SJSA1 (cell line): ENCODE data around the gene ZNF547. TPM values are rescaled to one million over a fixed set of nuclear protein-coding genes. Genes with fewer than 3 reads are reported as not detected.

ENCODE experiments used
- total RNA-seq: library from RNA; depleted of rRNA; stranded (reverse); fragments of >200 nt; shearing (Covaris generic); gene quantifications from 2 replicates; pipeline ENCODE4 v1.2.3, GENCODE V29; 2014; rRNA removed

Gene ZNF547
- total RNA-seq, 1 experiment from 2014 or later: 4.1 TPM

Other genes with a start within 250 kb of the ZNF547 start
- not detected in 2 replicates for gene USP29, start 243.6 kb upstream of the ZNF547 start, total RNA-seq
- gene ZIM3, start 218.3 kb upstream of the ZNF547 start, total RNA-seq: not detected in 2 replicates
- gene DUXA, start 196.1 kb upstream of the ZNF547 start, total RNA-seq: not detected in 2 replicates
- gene ZNF264, start 172.1 kb upstream of the ZNF547 start, total RNA-seq: 37.6 and 49.1 TPM in 2 replicates
- 0.89 TPM in 1 of 2 replicates, not detected in the other for gene AURKC, start 132.5 kb upstream of the ZNF547 start, total RNA-seq
- 16.9 and 17.6 TPM in 2 replicates for gene ZNF805, start 122.9 kb upstream of the ZNF547 start, total RNA-seq
- 39.0 and 39.5 TPM in 2 replicates for gene ZNF460, start 83.1 kb upstream of the ZNF547 start, total RNA-seq
- gene ZNF543, start 43.1 kb upstream of the ZNF547 start, total RNA-seq: 6.0 and 11.0 TPM in 2 replicates
- 11.1 and 11.4 TPM in 2 replicates for gene ZNF304, start 12.3 kb upstream of the ZNF547 start, total RNA-seq
- gene TRAPPC2B, start within 50 bp of the ZNF547 start, total RNA-seq: 13.4 and 20.8 TPM in 2 replicates
- gene ZNF548, start 26.3 kb downstream of the ZNF547 start, total RNA-seq: 16.4 and 31.8 TPM in 2 replicates
- gene ZNF17, start 47.6 kb downstream of the ZNF547 start, total RNA-seq: 7.4 and 10.4 TPM in 2 replicates
- gene ZNF749, start 71.8 kb downstream of the ZNF547 start, total RNA-seq: 6.1 and 8.2 TPM in 2 replicates
- 0.03 TPM in 1 of 2 replicates, not detected in the other for gene VN1R1, start 93.6 kb downstream of the ZNF547 start, total RNA-seq
- gene ZNF772, start 114.0 kb downstream of the ZNF547 start, total RNA-seq: 4.1 and 7.5 TPM in 2 replicates
- 8.8 and 9.9 TPM in 2 replicates for gene ZNF419, start 124.2 kb downstream of the ZNF547 start, total RNA-seq
- 8.7 and 13.1 TPM in 2 replicates for gene ZNF773, start 136.4 kb downstream of the ZNF547 start, total RNA-seq
- 3.9 and 4.3 TPM in 2 replicates for gene ZNF549, start 163.8 kb downstream of the ZNF547 start, total RNA-seq
- gene ZNF550, start 196.3 kb downstream of the ZNF547 start, total RNA-seq: 6.6 and 6.8 TPM in 2 replicates
- 3.6 and 6.1 TPM in 2 replicates for gene ZNF416, start 215.4 kb downstream of the ZNF547 start, total RNA-seq
- 6.1 and 18.0 TPM in 2 replicates for gene ZIK1, start 220.6 kb downstream of the ZNF547 start, total RNA-seq
- gene ZNF530, start 236.3 kb downstream of the ZNF547 start, total RNA-seq: 12.6 and 21.4 TPM in 2 replicates